Measurements from ENCODE around the gene HSPA1B. TPM values are rescaled to one million over a fixed set of nuclear protein-coding genes. Genes with fewer than 3 reads are reported as not detected.
"Not testable (repeated sequence)": the region's sequence is repeated elsewhere in the genome, so short reads cannot be mapped to it uniquely, and the experiment has no call there.

The HSPA1B gene
- total RNA-seq, 1 experiment from 2014 or later = 131 TPM

DNA sequence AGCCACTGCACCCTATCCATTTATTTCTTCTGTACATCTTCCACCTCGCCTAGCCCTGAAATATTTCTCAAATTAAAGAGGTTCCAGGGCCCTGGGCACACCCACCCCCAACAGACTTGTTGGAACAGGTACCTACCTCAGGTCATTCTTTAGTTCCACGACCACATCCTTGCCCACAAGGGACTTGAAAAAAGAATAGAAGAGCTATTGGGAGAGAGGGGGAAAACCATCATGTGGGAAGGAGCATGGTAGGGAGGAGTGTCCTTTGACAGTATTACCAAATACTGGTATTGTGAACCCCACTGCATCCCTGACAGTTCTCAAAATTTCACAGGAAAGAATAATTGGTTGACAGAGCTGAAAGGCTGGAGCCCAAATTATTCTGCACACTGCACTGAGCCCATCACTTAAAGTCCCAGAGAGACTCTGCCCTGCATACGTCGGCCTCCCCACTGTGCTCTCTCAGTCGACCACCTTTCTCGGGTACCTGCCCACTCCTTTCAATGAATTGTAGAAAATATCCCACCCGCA, 21.5 kb upstream of the HSPA1B start:
- Histone ChIP-seq H3K27me3 (replicated peaks; ENCODE audit: insufficient read depth, low read depth, low read length, poor library complexity) (no peaks in the 10 kb centered on the region), H3K4me1 (ENCODE audit: insufficient read depth, low read length, poor library complexity, severe bottlenecking) (no peaks in the 10 kb centered on the region), H3K36me3 (ENCODE audit: insufficient read depth, low read length, poor library complexity, severe bottlenecking) (peaks cover 16% of the 10 kb centered on the region), H3K27ac (ENCODE audit: low read depth, low read length, poor library complexity, severe bottlenecking) (peak overlapping the region; percentile 91), H3K9me3 (ENCODE audit: low read depth, low read length, poor library complexity, severe bottlenecking) (no peaks in the 10 kb centered on the region), H3K4me3 (ENCODE audit: low read depth, low read length, poor library complexity, severe bottlenecking) (peak overlapping the region; percentile 66)
- intact Hi-C loops (cut with micrococcal nuclease; ENCODE audit: unreplicated experiment) = no loop called here
- TF ChIP-seq EZH2 (IDR thresholded peaks at IDR 0.05; ENCODE audit: borderline replicate concordance, low read depth, low read length, poor library complexity, severe bottlenecking) (no peak), CTCF (conservative IDR thresholded peaks at IDR 0.05; ENCODE audit: low read depth, low read length) (no peak)
- BruUV-seq (replicated peaks) = TSS peak; percentile 65
- DNase-seq (ENCODE audit: low spot score) = no peak
- ChIA-PET CTCF (interaction anchor here (1.1 kb wide), 1 partner anchor 24 kb away, joined by 6 read pairs; no protein-coding TSS in a partner anchor), POLR2A (ENCODE audit: low non-redundant PET) (interaction anchor here (1.3 kb wide), 1 partner anchor 9 kb away, joined by 12 read pairs; the partner anchor contains the start of genes HSPA1A and HSPA1L)

- intact Hi-C loops (cut with micrococcal nuclease; ENCODE audit: unreplicated experiment) = no loop called here
These were observed 20.9 kb upstream of the HSPA1B start, which contains the start of gene LSM2 for GRCh38 chr6:31806470-31807272. LSM2 (minus strand) TSS chr6:31806966; CDS start chr6:31806757, 209 bp downstream.

DNA sequence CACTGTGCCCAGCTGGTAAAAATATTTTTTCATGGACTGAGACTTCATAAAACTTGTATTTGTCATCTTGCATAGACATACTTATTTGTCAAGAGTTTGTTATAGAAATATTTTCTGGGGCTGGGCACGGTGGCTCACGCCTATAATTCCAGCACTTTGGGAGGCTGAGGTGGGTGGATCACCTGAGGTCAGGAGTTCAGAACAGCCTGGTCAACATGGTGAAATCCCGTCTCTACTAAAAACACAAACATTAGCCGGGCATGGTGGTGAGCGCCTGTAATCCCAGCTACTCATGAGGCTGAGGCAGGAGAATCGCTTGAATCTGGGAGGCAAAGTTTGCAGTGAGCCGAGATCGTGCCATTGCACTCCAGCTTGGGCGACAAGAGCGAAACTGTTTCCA, 18.9 kb upstream of the HSPA1B start:
- H3K27me3 ChIP-seq (replicated peaks; ENCODE audit: insufficient read depth, low read depth, low read length, poor library complexity); CTCF ChIA-PET; H3K4me1 ChIP-seq (ENCODE audit: insufficient read depth, low read length, poor library complexity, severe bottlenecking); DNase-seq (ENCODE audit: low spot score); intact Hi-C loops (cut with micrococcal nuclease; ENCODE audit: unreplicated experiment); H3K27ac ChIP-seq (ENCODE audit: low read depth, low read length, poor library complexity, severe bottlenecking); BruUV-seq (replicated peaks); H3K36me3 ChIP-seq (ENCODE audit: insufficient read depth, low read length, poor library complexity, severe bottlenecking); H3K4me3 ChIP-seq (ENCODE audit: low read depth, low read length, poor library complexity, severe bottlenecking); POLR2A ChIA-PET (ENCODE audit: low non-redundant PET); H3K9me3 ChIP-seq (ENCODE audit: low read depth, low read length, poor library complexity, severe bottlenecking): not testable (repeated sequence)

More at GRCh38 chr6:31806470-31807272, 20.9 kb upstream of the HSPA1B start, which contains the start of gene LSM2:
- peak; percentile 98 for DNase-seq (ENCODE audit: low spot score)
- TF ChIP-seq CTCF (conservative IDR thresholded peaks at IDR 0.05; ENCODE audit: low read depth, low read length) = peak; percentile 47
- TF ChIP-seq EZH2 (IDR thresholded peaks at IDR 0.05; ENCODE audit: borderline replicate concordance, low read depth, low read length, poor library complexity, severe bottlenecking) = no peak
- Histone ChIP-seq H3K27me3 (replicated peaks; ENCODE audit: insufficient read depth, low read depth, low read length, poor library complexity) (no peaks in the 10 kb centered on the region), H3K4me3 (ENCODE audit: low read depth, low read length, poor library complexity, severe bottlenecking) (peak within 1 kb of the TSS; percentile 66), H3K36me3 (ENCODE audit: insufficient read depth, low read length, poor library complexity, severe bottlenecking) (peaks cover 13% of the 10 kb centered on the region), H3K4me1 (ENCODE audit: insufficient read depth, low read length, poor library complexity, severe bottlenecking) (no peaks in the 10 kb centered on the region), H3K9me3 (ENCODE audit: low read depth, low read length, poor library complexity, severe bottlenecking) (no peaks in the 10 kb centered on the region), H3K27ac (ENCODE audit: low read depth, low read length, poor library complexity, severe bottlenecking) (peak within 1 kb of the TSS; percentile 91)
- BruUV-seq (replicated peaks) = no TSS peak
- ChIA-PET POLR2A (ENCODE audit: low non-redundant PET) (interaction anchor here (0.6 to 1.3 kb wide), 4 partner anchors 9 to 103 kb away, joined by 3 to 12 read pairs (median 5); partner anchors contain the start of genes ABHD16A, HSPA1A, HSPA1B and HSPA1L), CTCF (interaction anchor here (0.6 to 1.1 kb wide), 7 partner anchors 9 to 408 kb away, joined by 3 to 7 read pairs (median 3); partner anchors contain the start of genes HSPA1A, HSPA1L and VARS1)

Data from A673 (cell line).